GM13976 (cell line): ENCODE data around the gene UBE2V1.

Source experiments
- DNase-seq: peaks from one replicate; pipeline ENCODE4 v3.0.0; 2012; ENCODE audit warnings: low spot score
- CTCF ChIP-seq: IDR thresholded peaks from 2 replicates; pipeline ENCODE4 v1.5.1; 2012; ENCODE audit warnings: borderline replicate concordance, mild to moderate bottlenecking; ENCODE audit not compliant: insufficient read depth; ENCODE audit errors: extremely low read depth, missing control alignments, control extremely low read depth
- in situ Hi-C: fragments of 300-500 bp; cut with MboI; formaldehyde crosslinking; loops from one replicate; pipeline ENCODE4 v1.12.0; 2022; ENCODE audit warnings: low sequenced_read_pairs, mixed read lengths, inconsistent platforms; ENCODE audit not compliant: unreplicated experiment

Gene UBE2V1

GRCh38 chr20:50044353-50044960 lies 68.5 kb downstream of the UBE2V1 start:
- no peak for TF ChIP-seq CTCF
- no peak for DNase-seq
- in situ Hi-C loops = no loop called here

GRCh38 chr20:50043573-50044352 lies 69.2 kb downstream of the UBE2V1 start:
- no peak for TF ChIP-seq CTCF
- DNase-seq = no peak
- in situ Hi-C loops = no loop called here

- DNase-seq = no peak
- in situ Hi-C loops = no loop called here
- TF ChIP-seq CTCF = no peak
Observed at GRCh38 chr20:50042370-50043313, 70.3 kb downstream of the UBE2V1 start.

- peak; percentile 60 for DNase-seq
- TF ChIP-seq CTCF = no peak
- in situ Hi-C loops = no loop called here
Observed at GRCh38 chr20:50041246-50041873, 71.6 kb downstream of the UBE2V1 start.

GRCh38 chr20:50040432-50041245 lies 72.3 kb downstream of the UBE2V1 start:
- in situ Hi-C loops = no loop called here
- TF ChIP-seq CTCF = no peak
- DNase-seq = no peak
